Measurements from ENCODE around the gene HORMAD1.
"Not testable (repeated sequence)": the region's sequence is repeated elsewhere in the genome, so short reads cannot be mapped to it uniquely, and the experiment has no call there.

HORMAD1 gene

GRCh38 chr1:150720703-150721102 is at the start of gene HORMAD1:
TSS of gene HORMAD1 (minus strand) at chr1:150720895. CDS start at chr1:150719505, 1,390 bp downstream.
- DNase-seq (ENCODE audit: low read depth) = no peak

DNA sequence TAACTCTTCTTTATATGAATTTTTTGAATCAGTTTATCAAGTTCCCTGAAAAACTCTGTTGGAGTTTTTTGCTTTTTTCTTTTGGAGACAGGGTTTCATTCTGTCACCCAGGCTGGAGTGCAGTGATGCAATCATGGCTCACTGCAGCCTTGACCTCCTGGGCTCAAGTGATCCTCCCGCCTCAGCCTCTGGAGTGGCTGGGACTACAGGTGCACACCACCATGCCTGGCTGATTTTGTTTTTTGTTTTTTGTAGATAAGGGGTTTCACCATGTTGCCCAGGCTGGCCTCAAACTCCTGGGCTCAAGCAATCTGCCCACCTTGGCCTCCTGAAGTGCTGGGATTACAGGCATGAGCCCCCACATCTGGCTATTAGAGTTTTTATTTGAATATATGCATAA is 47.0 kb upstream of the HORMAD1 start:
- not testable (repeated sequence) for DNase-seq (ENCODE audit: low read depth)

GRCh38 chr1:150765977-150766301 is 45.2 kb upstream of the HORMAD1 start:
- DNase-seq (ENCODE audit: low read depth) = not testable (repeated sequence)

- DNase-seq (ENCODE audit: low read depth) = peak; percentile 14
These were observed 44.7 kb upstream of the HORMAD1 start, which contains the start of gene CTSS for GRCh38 chr1:150765296-150765976. TSS of gene CTSS (minus strand) at chr1:150765778. CDS start at chr1:150764763, 1,015 bp downstream.

GRCh38 chr1:150764617-150765101 is 44.0 kb upstream of the HORMAD1 start:
- peak; percentile 84 for DNase-seq (ENCODE audit: low read depth)

- no peak for DNase-seq (ENCODE audit: low read depth)
These were observed 42.3 kb upstream of the HORMAD1 start for GRCh38 chr1:150763018-150763417.

GRCh38 chr1:150762552-150762951 is 41.9 kb upstream of the HORMAD1 start:
- DNase-seq (ENCODE audit: low read depth) = no peak

DNA sequence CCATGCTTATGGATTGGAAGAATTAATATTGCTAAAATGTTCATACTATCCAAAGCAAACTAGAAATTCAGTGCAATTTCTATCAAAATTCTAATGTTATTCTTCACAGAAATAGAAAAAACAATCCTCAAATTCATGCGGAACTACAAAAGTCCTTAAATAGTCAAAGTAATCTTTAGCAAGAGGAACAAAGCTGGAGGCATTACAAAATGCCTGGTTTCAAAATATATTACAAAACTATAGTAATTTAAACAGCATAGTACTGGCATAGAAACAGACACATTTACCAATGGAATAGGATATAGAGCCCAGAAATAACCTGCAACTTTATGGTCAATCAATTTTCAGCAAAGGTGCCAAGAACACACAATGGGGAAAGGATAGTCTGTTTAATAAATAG is 41.1 kb upstream of the HORMAD1 start:
- no peak for DNase-seq (ENCODE audit: low read depth)

- DNase-seq (ENCODE audit: low read depth) = no peak
These were observed 39.3 kb upstream of the HORMAD1 start for GRCh38 chr1:150760013-150760412.

- no peak for DNase-seq (ENCODE audit: low read depth)
These were observed 32.7 kb upstream of the HORMAD1 start for GRCh38 chr1:150753416-150753815.

GRCh38 chr1:150751443-150751842 is 30.7 kb upstream of the HORMAD1 start:
- DNase-seq (ENCODE audit: low read depth) = no peak

DNA sequence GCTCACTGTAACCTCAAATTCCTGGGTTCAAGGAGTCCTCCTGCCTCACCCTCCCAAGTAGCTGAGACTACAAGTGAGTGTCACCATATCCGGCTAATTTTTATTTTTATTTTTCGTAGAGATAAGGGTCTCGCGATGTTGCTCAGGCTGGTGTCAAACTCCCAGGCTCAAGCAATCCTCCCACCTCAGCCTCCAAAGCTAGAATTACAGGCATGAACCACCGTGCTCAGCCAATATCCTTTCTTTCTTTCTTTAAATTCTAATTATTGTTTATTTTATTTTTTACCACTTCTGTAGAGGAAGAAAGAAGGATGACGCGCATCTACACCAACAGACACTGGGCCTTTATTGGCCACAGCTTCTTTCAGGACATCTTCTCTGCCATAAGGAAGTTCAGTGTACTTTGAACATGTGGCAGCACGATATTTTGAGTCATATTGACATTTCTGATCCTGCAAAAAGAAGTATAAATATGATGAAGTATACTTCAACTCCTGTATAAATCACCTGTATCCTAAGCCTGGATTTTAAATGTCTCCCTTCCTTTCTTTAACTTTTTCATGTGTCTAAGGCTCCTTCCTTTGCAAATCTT is 29.1 kb upstream of the HORMAD1 start:
- no peak for DNase-seq (ENCODE audit: low read depth)

DNA sequence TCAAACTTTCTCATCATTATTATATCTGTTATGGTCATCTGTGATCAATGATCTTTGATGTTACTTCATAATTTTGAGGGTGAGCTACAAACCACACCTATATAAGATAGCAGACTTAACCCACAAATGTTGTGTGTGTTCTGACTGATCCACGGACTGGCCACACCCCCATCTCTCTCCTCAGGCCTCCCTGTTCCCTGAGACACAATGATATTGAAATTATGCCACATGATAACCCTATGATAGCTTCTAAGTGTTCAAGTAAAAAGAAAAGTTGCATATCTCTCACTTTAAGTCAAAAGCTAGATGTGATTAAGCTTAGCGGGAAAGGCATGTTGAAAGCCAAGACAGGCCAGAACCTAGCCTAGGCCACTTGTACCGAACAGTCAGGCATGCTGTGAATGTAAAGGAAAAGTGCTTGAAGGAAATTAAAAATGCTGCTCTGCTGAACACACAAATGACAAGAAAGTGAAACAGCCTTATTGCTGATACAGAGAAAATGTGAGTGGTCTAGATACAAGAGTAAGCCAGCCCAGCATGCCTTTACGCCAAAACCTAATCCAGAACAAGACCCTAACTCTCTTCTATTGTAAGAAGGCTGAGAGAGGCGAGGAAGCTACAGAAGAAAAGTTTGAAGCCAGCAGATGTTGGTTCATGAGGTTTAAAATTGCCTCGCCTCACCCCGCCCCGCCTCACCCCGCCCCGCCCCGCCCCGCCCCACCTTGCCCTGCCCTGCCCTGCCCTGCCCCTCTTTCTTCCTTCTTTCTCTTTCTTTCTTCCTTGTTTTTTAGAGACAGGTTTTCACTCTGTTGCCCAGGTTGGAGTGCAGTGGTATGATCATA is 28.4 kb upstream of the HORMAD1 start:
- DNase-seq (ENCODE audit: low read depth) = no peak

GRCh38 chr1:150730130-150730721 is 9.5 kb upstream of the HORMAD1 start:
- DNase-seq (ENCODE audit: low read depth) = no peak

GRCh38 chr1:150724336-150724735 is 3.6 kb upstream of the HORMAD1 start:
- DNase-seq (ENCODE audit: low read depth) = no peak

DNA sequence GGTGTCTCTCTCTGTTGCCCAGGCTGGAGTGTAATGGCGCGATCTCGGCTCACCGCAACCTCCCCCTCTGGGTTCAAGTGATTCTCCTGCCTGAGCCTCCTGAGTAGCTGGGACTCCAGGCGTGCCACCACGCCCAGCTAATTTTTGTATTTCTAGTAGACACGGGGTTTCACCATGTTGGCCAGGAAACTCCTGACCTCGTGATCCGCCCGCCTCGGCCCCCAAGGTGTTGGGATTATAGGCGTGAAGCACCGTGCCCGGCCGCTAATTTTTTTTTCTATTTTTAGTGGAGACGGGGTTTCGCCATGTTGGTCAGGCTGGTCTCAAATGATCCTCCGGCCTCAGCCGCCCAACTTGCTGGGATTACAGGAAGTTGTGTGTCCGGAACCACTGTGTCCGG is 597 bp downstream of the HORMAD1 start:
- no peak for DNase-seq (ENCODE audit: low read depth)

DNA sequence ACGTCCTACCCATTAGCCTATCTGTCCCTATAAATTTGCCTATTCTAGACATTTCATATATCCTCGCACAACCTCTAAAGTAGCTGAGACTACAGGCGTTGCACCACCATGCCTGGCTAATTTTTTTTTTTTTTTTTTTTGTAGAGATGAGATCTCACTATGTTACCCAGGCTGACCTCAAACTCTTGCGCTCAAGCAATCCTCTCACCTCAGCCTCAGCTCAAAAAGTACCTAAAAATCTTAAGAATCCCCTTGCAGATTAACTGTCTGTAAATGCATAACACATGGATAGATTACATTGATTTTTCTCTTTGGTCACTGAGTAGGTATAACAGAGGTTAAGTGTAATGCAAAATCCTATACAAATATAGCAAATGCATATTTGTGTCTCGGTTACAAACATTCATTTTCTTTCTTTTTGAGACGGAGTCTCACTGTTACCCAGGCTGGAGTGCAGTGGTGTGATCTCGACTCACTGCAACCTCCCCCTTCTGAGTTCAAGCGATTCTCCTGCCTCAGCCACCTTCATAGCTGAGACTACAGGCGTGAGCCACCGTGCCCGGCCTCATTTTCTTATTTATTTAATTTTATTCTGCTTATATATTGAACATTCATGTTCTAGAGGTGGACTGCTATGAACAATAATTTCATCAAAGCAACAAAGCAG is 2.3 kb downstream of the HORMAD1 start:
- no peak for DNase-seq (ENCODE audit: low read depth)

DNA sequence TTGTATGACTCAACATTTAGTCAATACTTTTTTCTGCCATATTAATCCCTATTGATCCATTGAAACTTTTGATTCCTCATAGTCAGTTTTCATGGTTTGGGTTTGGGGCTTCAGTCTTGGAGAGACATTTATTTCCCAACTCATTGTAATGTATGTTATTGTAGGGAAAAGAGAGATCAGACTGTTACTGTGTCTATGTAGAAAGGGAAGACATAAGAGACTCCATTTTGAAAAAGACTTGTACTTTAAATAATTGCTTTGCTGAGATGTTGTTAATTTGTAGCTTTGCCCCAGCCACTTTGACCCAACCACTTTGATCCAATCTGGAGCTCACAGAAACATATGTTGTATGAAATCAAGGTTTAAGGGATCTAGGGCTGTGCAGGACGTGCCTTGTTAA is 11.7 kb downstream of the HORMAD1 start:
- DNase-seq (ENCODE audit: low read depth) = not testable (repeated sequence)

GRCh38 chr1:150708595-150708994 is 12.1 kb downstream of the HORMAD1 start:
- no peak for DNase-seq (ENCODE audit: low read depth)

DNA sequence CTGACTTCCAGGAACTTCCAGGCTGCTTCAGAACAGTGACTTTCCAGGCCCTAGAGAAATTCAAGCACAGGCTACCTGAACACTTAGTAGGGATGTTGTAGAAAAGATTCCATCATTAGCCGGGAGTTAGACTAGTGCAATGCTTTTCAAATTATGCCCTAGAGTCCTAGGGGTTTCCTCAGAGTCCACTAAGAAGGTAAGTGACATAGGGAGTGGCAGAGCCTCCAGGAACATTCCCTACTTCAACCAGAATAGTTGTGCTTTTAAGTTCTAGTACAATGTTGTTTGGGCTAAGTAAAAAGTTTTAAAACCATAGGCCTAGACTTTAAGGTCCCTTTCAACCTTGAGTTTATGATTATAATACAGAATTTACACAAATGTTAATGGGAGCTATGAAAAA is 14.6 kb downstream of the HORMAD1 start:
- no peak for DNase-seq (ENCODE audit: low read depth)

GRCh38 chr1:150703427-150703826 is 17.3 kb downstream of the HORMAD1 start:
- no peak for DNase-seq (ENCODE audit: low read depth)
